Measurements from ENCODE around the gene LETM1. TPM values are rescaled to one million over a fixed set of nuclear protein-coding genes. Genes with fewer than 3 reads are reported as not detected.

The LETM1 gene
- total RNA-seq, 2 experiments from 2014 or later, result 56.6 to 58.9 TPM

GRCh38 chr4:1777822-1778641 is 77.9 kb downstream of the LETM1 start:
- Mint-ChIP-seq H3K4me1 (ENCODE audit: low read depth) (no peaks in the 10 kb centered on the region), H3K4me3 (no peak overlapping the region), H3K36me3 (ENCODE audit: low read depth) (no peaks in the 10 kb centered on the region), H3K27ac (no peak overlapping the region), H3K27me3 (ENCODE audit: low read depth) (no peaks in the 10 kb centered on the region), H3K9me3 (ENCODE audit: insufficient read depth) (no peaks in the 10 kb centered on the region)
- POLR2A ChIA-PET, result interaction anchor here (0.9 kb wide), 2 partner anchors 10 to 15 kb away, joined by 3 read pairs; partner anchors contain the start of gene FGFR3
- ATAC-seq, result no peak
- CTCF ChIA-PET, result interaction anchor here (1.0 to 1.1 kb wide), 3 partner anchors 10 to 121 kb away, joined by 3 to 4 read pairs (median 3); no protein-coding TSS in a partner anchor
- no peak for DNase-seq

- no peaks in the 10 kb centered on the region for H3K9me3 Mint-ChIP-seq (ENCODE audit: insufficient read depth)
- ChIA-PET POLR2A (interaction anchor here (0.9 kb wide), 2 partner anchors 12 to 17 kb away, joined by 3 read pairs; partner anchors contain the start of gene FGFR3), CTCF (interaction anchor here (1.0 to 1.1 kb wide), 2 partner anchors 28 to 122 kb away, joined by 3 to 4 read pairs; no protein-coding TSS in a partner anchor)
- H3K27ac Mint-ChIP-seq, result no peak overlapping the region
- H3K4me3 Mint-ChIP-seq, result no peak overlapping the region
- H3K36me3 Mint-ChIP-seq (ENCODE audit: low read depth), result no peaks in the 10 kb centered on the region
- H3K27me3 Mint-ChIP-seq (ENCODE audit: low read depth), result no peaks in the 10 kb centered on the region
- H3K4me1 Mint-ChIP-seq (ENCODE audit: low read depth), result peaks cover 2% of the 10 kb centered on the region
- no peak for ATAC-seq
- DNase-seq, result no peak
These were observed 79.3 kb downstream of the LETM1 start for GRCh38 chr4:1776521-1777161.

GRCh38 chr4:1775731-1776500 is 80.0 kb downstream of the LETM1 start:
- Mint-ChIP-seq H3K36me3 (ENCODE audit: low read depth) (no peaks in the 10 kb centered on the region), H3K9me3 (ENCODE audit: insufficient read depth) (no peaks in the 10 kb centered on the region), H3K4me1 (ENCODE audit: low read depth) (peaks cover 2% of the 10 kb centered on the region), H3K27me3 (ENCODE audit: low read depth) (no peaks in the 10 kb centered on the region), H3K27ac (no peak overlapping the region), H3K4me3 (no peak overlapping the region)
- no peak for DNase-seq
- CTCF ChIA-PET, result no interaction called here
- POLR2A ChIA-PET, result no interaction called here
- no peak for ATAC-seq

GRCh38 chr4:1773754-1774153 is 82.2 kb downstream of the LETM1 start:
- Mint-ChIP-seq H3K4me1 (ENCODE audit: low read depth) (peaks cover 2% of the 10 kb centered on the region), H3K4me3 (no peak overlapping the region), H3K9me3 (ENCODE audit: insufficient read depth) (no peaks in the 10 kb centered on the region), H3K36me3 (ENCODE audit: low read depth) (no peaks in the 10 kb centered on the region), H3K27me3 (ENCODE audit: low read depth) (no peaks in the 10 kb centered on the region), H3K27ac (no peak overlapping the region)
- DNase-seq, result no peak
- ChIA-PET POLR2A (interaction anchor here (0.6 kb wide), 1 partner anchor 124 kb away, joined by 3 read pairs; no protein-coding TSS in a partner anchor), CTCF (interaction anchor here (1.6 kb wide), 1 partner anchor 25 kb away, joined by 5 read pairs; no protein-coding TSS in a partner anchor)
- no peak for ATAC-seq

GRCh38 chr4:1772853-1773538 is 83.0 kb downstream of the LETM1 start:
- H3K4me1 Mint-ChIP-seq (ENCODE audit: low read depth), result peaks cover 2% of the 10 kb centered on the region
- ATAC-seq, result no peak
- H3K4me3 Mint-ChIP-seq, result no peak overlapping the region
- ChIA-PET POLR2A (interaction anchor here (0.6 kb wide), 1 partner anchor 124 kb away, joined by 3 read pairs; no protein-coding TSS in a partner anchor), CTCF (interaction anchor here (1.6 kb wide), 1 partner anchor 25 kb away, joined by 5 read pairs; no protein-coding TSS in a partner anchor)
- H3K27ac Mint-ChIP-seq, result no peak overlapping the region
- no peaks in the 10 kb centered on the region for H3K36me3 Mint-ChIP-seq (ENCODE audit: low read depth)
- DNase-seq, result no peak
- H3K27me3 Mint-ChIP-seq (ENCODE audit: low read depth), result peaks cover 6% of the 10 kb centered on the region
- H3K9me3 Mint-ChIP-seq (ENCODE audit: insufficient read depth), result no peaks in the 10 kb centered on the region

GRCh38 chr4:1771555-1772305 is 84.2 kb downstream of the LETM1 start:
- H3K4me1 Mint-ChIP-seq (ENCODE audit: low read depth), result peaks cover 2% of the 10 kb centered on the region
- H3K27me3 Mint-ChIP-seq (ENCODE audit: low read depth), result peaks cover 9% of the 10 kb centered on the region
- DNase-seq (no peak), ATAC-seq (no peak)
- H3K4me3 Mint-ChIP-seq, result no peak overlapping the region
- H3K9me3 Mint-ChIP-seq (ENCODE audit: insufficient read depth), result no peaks in the 10 kb centered on the region
- CTCF ChIA-PET, result no interaction called here
- H3K27ac Mint-ChIP-seq, result no peak overlapping the region
- H3K36me3 Mint-ChIP-seq (ENCODE audit: low read depth), result no peaks in the 10 kb centered on the region
- POLR2A ChIA-PET, result no interaction called here

GRCh38 chr4:1770791-1771231 is 85.1 kb downstream of the LETM1 start:
- CTCF ChIA-PET, result no interaction called here

GRCh38 chr4:1770245-1770644 is 85.7 kb downstream of the LETM1 start:
- Mint-ChIP-seq H3K9me3 (ENCODE audit: insufficient read depth) (no peaks in the 10 kb centered on the region), H3K36me3 (ENCODE audit: low read depth) (no peaks in the 10 kb centered on the region), H3K27me3 (ENCODE audit: low read depth) (peaks cover 13% of the 10 kb centered on the region), H3K4me3 (no peak overlapping the region), H3K4me1 (ENCODE audit: low read depth) (peaks cover 2% of the 10 kb centered on the region), H3K27ac (no peak overlapping the region)
- ChIA-PET POLR2A (no interaction called here), CTCF (no interaction called here)
- no peak for ATAC-seq
- DNase-seq, result no peak

More at GRCh38 chr4:1770791-1771231, 85.1 kb downstream of the LETM1 start:
- Mint-ChIP-seq H3K9me3 (ENCODE audit: insufficient read depth) (no peaks in the 10 kb centered on the region), H3K27ac (no peak overlapping the region), H3K4me3 (no peak overlapping the region), H3K4me1 (ENCODE audit: low read depth) (peaks cover 2% of the 10 kb centered on the region), H3K36me3 (ENCODE audit: low read depth) (no peaks in the 10 kb centered on the region), H3K27me3 (ENCODE audit: low read depth) (peaks cover 9% of the 10 kb centered on the region)
- no peak for DNase-seq
- POLR2A ChIA-PET, result no interaction called here
- no peak for ATAC-seq

GRCh38 chr4:1769692-1770091 is 86.3 kb downstream of the LETM1 start:
- H3K27me3 Mint-ChIP-seq (ENCODE audit: low read depth), result peaks cover 13% of the 10 kb centered on the region
- peaks cover 2% of the 10 kb centered on the region for H3K4me1 Mint-ChIP-seq (ENCODE audit: low read depth)
- no peak overlapping the region for H3K4me3 Mint-ChIP-seq
- no peaks in the 10 kb centered on the region for H3K9me3 Mint-ChIP-seq (ENCODE audit: insufficient read depth)
- POLR2A ChIA-PET, result no interaction called here
- DNase-seq (no peak), ATAC-seq (no peak)
- no peak overlapping the region for H3K27ac Mint-ChIP-seq
- H3K36me3 Mint-ChIP-seq (ENCODE audit: low read depth), result no peaks in the 10 kb centered on the region
- CTCF ChIA-PET, result no interaction called here

GRCh38 chr4:1768367-1769034 is 87.5 kb downstream of the LETM1 start:
- Mint-ChIP-seq H3K36me3 (ENCODE audit: low read depth) (no peaks in the 10 kb centered on the region), H3K9me3 (ENCODE audit: insufficient read depth) (no peaks in the 10 kb centered on the region), H3K27me3 (ENCODE audit: low read depth) (peaks cover 20% of the 10 kb centered on the region), H3K4me1 (ENCODE audit: low read depth) (peaks cover 2% of the 10 kb centered on the region), H3K4me3 (no peak overlapping the region), H3K27ac (no peak overlapping the region)
- DNase-seq (no peak), ATAC-seq (no peak)
- POLR2A ChIA-PET, result no interaction called here
- CTCF ChIA-PET, result interaction anchor here (0.9 to 1.0 kb wide), 3 partner anchors 9 to 40 kb away, joined by 3 read pairs; no protein-coding TSS in a partner anchor

Data from activated CD8-positive, alpha-beta T cell treated with anti-CD3 and anti-CD28 coated beads, Interleukin-2, amount 10 ng/mL, durations not matched to agents 7 days and 5 days (primary cell).